IMR-90 (cell line): ENCODE results near the gene TRIM10.

Source experiments
- CEBPB ChIP-seq: IDR thresholded peaks from 2 replicates; pipeline ENCODE4 v1.6.1; 2012; ENCODE audit warnings: low read depth, low read length, improper control_type of control experiment
- FOS ChIP-seq: fragments of 150-350 bp; IDR thresholded peaks from 2 replicates; pipeline ENCODE4 v1.6.1; 2016; ENCODE audit warnings: low read depth, low read length
- POLR2A ChIP-seq: IDR thresholded peaks from 2 replicates; pipeline ENCODE4 v1.6.1; 2012; ENCODE audit warnings: mild to moderate bottlenecking, low read depth, low read length
- RFX5 ChIP-seq: IDR thresholded peaks from 2 replicates; pipeline ENCODE4 v1.8.0; 2012; ENCODE audit warnings: low read depth, mild to moderate bottlenecking, low read length, moderate library complexity
- USF2 ChIP-seq: fragments of 150-350 bp; IDR thresholded peaks from 2 replicates; pipeline ENCODE4 v1.6.1; 2017; ENCODE audit warnings: mild to moderate bottlenecking, antibody characterized with exemption, low read length, low read depth
- TF ChIP-seq, protein P1 (sequence below): conservative IDR thresholded peaks from 2 replicates; pipeline ENCODE4 v1.5.1; 2012; ENCODE audit warnings: mild to moderate bottlenecking, low read depth, low read length, improper control_type of control experiment

DNA sequence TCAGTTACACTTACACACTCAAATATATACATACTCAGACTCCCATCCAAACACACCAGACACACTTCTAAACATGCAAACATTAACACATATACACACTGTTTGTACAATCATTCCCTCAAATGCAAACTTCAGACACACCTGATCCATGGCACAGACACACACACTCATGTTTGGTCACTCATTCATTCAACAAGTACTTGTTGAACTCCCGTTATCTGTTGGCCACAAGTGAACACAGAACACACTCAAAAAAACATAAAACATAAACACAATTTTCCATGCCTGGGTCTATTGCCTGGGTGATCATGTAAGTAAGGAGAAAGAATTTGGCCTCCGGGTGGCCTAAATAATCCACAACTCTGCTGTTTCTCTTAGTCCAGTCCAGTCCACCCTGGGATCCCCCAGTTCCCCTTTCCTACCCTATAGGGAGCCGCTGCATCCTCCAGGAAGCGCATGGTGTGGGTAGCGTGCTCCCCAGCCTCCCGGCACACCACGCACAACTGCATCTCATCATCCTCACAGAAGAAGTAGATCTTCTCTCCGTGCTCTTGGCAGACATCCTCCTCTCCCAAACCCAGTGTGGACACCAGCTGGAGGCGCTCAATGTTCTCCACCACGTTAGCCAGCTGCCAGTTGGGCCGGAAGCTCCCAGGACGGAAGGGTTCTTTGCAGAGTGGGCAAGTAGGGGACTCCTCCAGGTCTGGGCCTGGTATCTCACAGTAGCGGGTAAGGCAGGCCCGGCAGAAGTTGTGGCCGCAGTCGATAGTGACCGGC is 815 bp downstream of the TRIM10 start:
- TF ChIP-seq, protein P1, sequence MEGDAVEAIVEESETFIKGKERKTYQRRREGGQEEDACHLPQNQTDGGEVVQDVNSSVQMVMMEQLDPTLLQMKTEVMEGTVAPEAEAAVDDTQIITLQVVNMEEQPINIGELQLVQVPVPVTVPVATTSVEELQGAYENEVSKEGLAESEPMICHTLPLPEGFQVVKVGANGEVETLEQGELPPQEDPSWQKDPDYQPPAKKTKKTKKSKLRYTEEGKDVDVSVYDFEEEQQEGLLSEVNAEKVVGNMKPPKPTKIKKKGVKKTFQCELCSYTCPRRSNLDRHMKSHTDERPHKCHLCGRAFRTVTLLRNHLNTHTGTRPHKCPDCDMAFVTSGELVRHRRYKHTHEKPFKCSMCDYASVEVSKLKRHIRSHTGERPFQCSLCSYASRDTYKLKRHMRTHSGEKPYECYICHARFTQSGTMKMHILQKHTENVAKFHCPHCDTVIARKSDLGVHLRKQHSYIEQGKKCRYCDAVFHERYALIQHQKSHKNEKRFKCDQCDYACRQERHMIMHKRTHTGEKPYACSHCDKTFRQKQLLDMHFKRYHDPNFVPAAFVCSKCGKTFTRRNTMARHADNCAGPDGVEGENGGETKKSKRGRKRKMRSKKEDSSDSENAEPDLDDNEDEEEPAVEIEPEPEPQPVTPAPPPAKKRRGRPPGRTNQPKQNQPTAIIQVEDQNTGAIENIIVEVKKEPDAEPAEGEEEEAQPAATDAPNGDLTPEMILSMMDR, result no peak
- TF ChIP-seq USF2 (no peak), FOS (no peak), POLR2A (no peak), CEBPB (no peak), RFX5 (no peak)
